GM06990 (cell line): ENCODE data around the gene GNG10.
A peak's percentile ranks its signal among the peaks of the same experiment; 100 is the strongest.

ENCODE experiments used
- DNase-seq: peaks from one replicate; pipeline ENCODE4 v3.0.0-alpha.2; 2011; ENCODE audit not compliant: insufficient read length; ENCODE audit errors: extremely low read depth
- H3K27me3 ChIP-seq: replicated peaks from 2 replicates; pipeline ENCODE4 v1.6.0; 2011; ENCODE audit warnings: low read length; ENCODE audit not compliant: control insufficient read depth, insufficient read depth
- H3K36me3 ChIP-seq: 2 replicates; pipeline ENCODE4 v1.5.1; 2011; ENCODE audit warnings: low read length; ENCODE audit not compliant: control insufficient read depth, insufficient read depth
- H3K4me3 ChIP-seq: replicated peaks from 2 replicates; pipeline ENCODE4 v1.5.1; 2011; ENCODE audit warnings: low read depth, mild to moderate bottlenecking, control low read depth, low read length
- CTCF ChIP-seq: IDR thresholded peaks from 2 replicates; pipeline ENCODE4 v1.5.1; 2011; ENCODE audit warnings: low read length, control low read depth, mild to moderate bottlenecking, inconsistent platforms; ENCODE audit not compliant: insufficient read depth, poor library complexity, severe bottlenecking

Gene GNG10

GRCh38 chr9:111632060-111632459 lies 29.3 kb upstream of the GNG10 start:
- H3K36me3 ChIP-seq, result no peaks in the 10 kb centered on the region; the same call in 1 of the 2 replicates
- H3K27me3 ChIP-seq, result no peaks in the 10 kb centered on the region
- TF ChIP-seq CTCF, result no peak
- no peak for DNase-seq
- H3K4me3 ChIP-seq, result peak overlapping the region; percentile 90

- Histone ChIP-seq H3K27me3 (no peaks in the 10 kb centered on the region), H3K4me3 (peak overlapping the region; percentile 90), H3K36me3 (no peaks in the 10 kb centered on the region; the same call in 1 of the 2 replicates)
- no peak for TF ChIP-seq CTCF
- DNase-seq, result no peak
Measured at GRCh38 chr9:111632695-111633388, 28.6 kb upstream of the GNG10 start.

- no peaks in the 10 kb centered on the region; the same call in 1 of the 2 replicates for H3K36me3 ChIP-seq
- no peak for DNase-seq
- TF ChIP-seq CTCF, result no peak
- no peaks in the 10 kb centered on the region for H3K27me3 ChIP-seq
- H3K4me3 ChIP-seq, result no peak overlapping the region
Measured at GRCh38 chr9:111633389-111633736, 28.0 kb upstream of the GNG10 start.

GRCh38 chr9:111634860-111635259 lies 26.5 kb upstream of the GNG10 start:
- H3K36me3 ChIP-seq, result no peaks in the 10 kb centered on the region; the same call in 1 of the 2 replicates
- H3K4me3 ChIP-seq, result no peak overlapping the region
- TF ChIP-seq CTCF, result no peak
- H3K27me3 ChIP-seq, result no peaks in the 10 kb centered on the region
- DNase-seq, result no peak

GRCh38 chr9:111637421-111637950 lies 23.9 kb upstream of the GNG10 start:
- no peak for TF ChIP-seq CTCF
- no peaks in the 10 kb centered on the region for H3K27me3 ChIP-seq
- no peak for DNase-seq
- no peaks in the 10 kb centered on the region; the same call in 1 of the 2 replicates for H3K36me3 ChIP-seq
- H3K4me3 ChIP-seq, result no peak overlapping the region
